Spleen (tissue), 11 donors: ENCODE data around the gene AKR1C3. TPM values are rescaled to one million over a fixed set of nuclear protein-coding genes. Genes with fewer than 3 reads are reported as not detected.

Source experiments
- DNase-seq: peaks from one replicate; pipeline ENCODE4 v3.0.0-alpha.2; 2020
- H3K27ac ChIP-seq, 8 donors: fragments of 200-600 bp; sonication (generic) in 7 of 8; 1 replicate in 4 of 8; 2 replicates in 4 of 8; pipeline versions ENCODE4 v1.5.0 to v1.8.0; 2016 to 2021; ENCODE audit warnings: inconsistent platforms in 4 of 8, mild to moderate bottlenecking in 4 of 8, moderate library complexity in 1 of 8
- H3K27me3 ChIP-seq, 7 donors: fragments of 200-600 bp; sonication (generic) in 6 of 7; replicated peaks in 1 of 7; 1 replicate in 4 of 7; 2 replicates in 3 of 7; pipeline versions ENCODE4 v1.5.0 to v1.8.0; 2016 to 2021; ENCODE audit warnings: inconsistent platforms in 3 of 7, mild to moderate bottlenecking in 1 of 7
- H3K36me3 ChIP-seq, 6 donors: fragments of 200-600 bp; sonication (generic) in 5 of 6; 1 replicate in 4 of 6; 2 replicates in 2 of 6; pipeline versions ENCODE4 v1.5.0 to v1.8.0; 2016 to 2021; ENCODE audit warnings: inconsistent platforms in 2 of 6
- H3K4me1 ChIP-seq, 6 donors: fragments of 200-600 bp; sonication (generic) in 5 of 6; 1 replicate in 3 of 6; 2 replicates in 3 of 6; pipeline versions ENCODE4 v1.5.0 to v1.8.0; 2016 to 2021; ENCODE audit warnings: inconsistent platforms in 3 of 6
- H3K4me3 ChIP-seq, 8 donors: fragments of 200-600 bp; sonication (generic) in 7 of 8; 1 replicate in 4 of 8; 2 replicates in 4 of 8; pipeline versions ENCODE4 v1.5.0 to v1.8.0; 2016 to 2021; ENCODE audit warnings: inconsistent platforms in 4 of 8, mild to moderate bottlenecking in 4 of 8, moderate library complexity in 2 of 8
- H3K9me3 ChIP-seq, 8 donors: fragments of 200-600 bp; sonication (generic) in 7 of 8; 1 replicate in 4 of 8; 2 replicates in 4 of 8; pipeline versions ENCODE4 v1.5.0 to v1.8.0; 2016 to 2021; ENCODE audit warnings: inconsistent platforms in 4 of 8
- CTCF ChIP-seq, 11 experiments: fragments of 200-600 bp in 7 of 11; fragments of 450-650 bp in 4 of 11; sonication (generic) in 4 of 11; IDR thresholded peaks in 8 of 11; conservative IDR thresholded peaks in 3 of 11; 1 replicate in 7 of 11; 2 replicates in 4 of 11; pipeline versions ENCODE4 v1.4.0 to v1.8.0; 2016 to 2021; ENCODE audit warnings: antibody characterized with exemption in 11 of 11, inconsistent platforms in 4 of 11, mild to moderate bottlenecking in 1 of 11
- POLR2A ChIP-seq, 3 donors: fragments of 450-650 bp; IDR thresholded peaks; one replicate each; pipeline ENCODE4 v1.5.1; 2017; ENCODE audit warnings: antibody characterized with exemption in 3 of 3, mild to moderate bottlenecking in 1 of 3
- POLR2AphosphoS5 ChIP-seq, 3 donors: sonication (generic); formaldehyde crosslinking; IDR thresholded peaks; one replicate each; pipeline ENCODE4 v1.5.1; 2017; ENCODE audit warnings: antibody characterized with exemption in 3 of 3
- WGBS, 5 donors: extraction: QIAGEN DNeasy Blood & Tissue Kit in 3 of 5; methylation state at CpG; one replicate each; pipeline versions ENCODE4 v1.1.5 to v1.1.7; 2013 to 2018; 5-methylcytosine and 5-hydroxymethylcytosine counted together
- intact Hi-C: fragments of 100-400 bp; cut with DNase I; formaldehyde crosslinking; loops from one replicate; pipeline ENCODE4 v1.15.0; 2023; ENCODE audit warnings: low total_unique reads
- polyA plus RNA-seq, 3 donors: library from polyadenylated mRNA; stranded (reverse); fragments of 200-250 nt; gene quantifications; one replicate each; pipeline ENCODE4 v1.2.1, GENCODE V29; 2013
- total RNA-seq, 7 donors: library from RNA; depleted of rRNA in 3 of 7; stranded (reverse); fragments of >200 nt in 3 of 7; fragmentation: NEBNext Ultra II Directional in 4 of 7; extraction: Animal tissue kit (Norgen Biotek cat#: 25700) in 4 of 7; gene quantifications; one replicate each; pipeline versions ENCODE4 v1.1.0 to v1.2.1, GENCODE V29; 2016 to 2021
- donor health status: healthy with polysubstance abuse.
- donor health status: DM: no; HTN: no; CAD: no; lungs with moderate emphysema.
- donor health status: DM: no; HTN: no; CAD: no.
- donor health status: Bipolar disorder and iron deficiency.
- donor health status: healthy.
- donor health status: DM: no; HTN: no; CAD: no.
- donor health status: DM: yes; HTN: yes; CAD: no.

The AKR1C3 gene
- total and polyA plus RNA-seq, 10 donors, result 0.85 to 5.7 (median 2.8) TPM

- Histone ChIP-seq H3K4me3 (no peak overlapping the region), H3K9me3 (peaks cover 0 to 23% (median 15%) of the 10 kb centered on the region in 8 donors), H3K27me3 (no peaks in the 10 kb centered on the region), H3K27ac (no peak overlapping the region), H3K4me1 (no peaks in the 10 kb centered on the region), H3K36me3 (no peaks in the 10 kb centered on the region)
- TF ChIP-seq POLR2AphosphoS5 (IDR thresholded peaks at IDR 0.05), result no peak
- no peak for TF ChIP-seq CTCF (IDR thresholded peaks at IDR 0.05 in 8 of 11, conservative IDR thresholded peaks at IDR 0.05 in 3 of 11)
- no peak for TF ChIP-seq POLR2A (IDR thresholded peaks at IDR 0.05)
- no peak for DNase-seq
- 79 to 95% (median 89%) methylated on average over 1 of the region's 1 CpG for WGBS, 5 donors
- intact Hi-C loops, result no loop called here
These were observed 25.8 kb upstream of the AKR1C3 start for GRCh38 chr10:5068274-5068984.

- peaks cover 0 to 23% (median 15%) of the 10 kb centered on the region in 8 donors for H3K9me3 ChIP-seq
- H3K4me3 ChIP-seq, result no peak overlapping the region
- no peaks in the 10 kb centered on the region for H3K4me1 ChIP-seq
- no peaks in the 10 kb centered on the region for H3K36me3 ChIP-seq
- peak overlapping the region in 5 of 8 donors; percentile 19 to 60 (median 45) for H3K27ac ChIP-seq
- no peaks in the 10 kb centered on the region for H3K27me3 ChIP-seq
- TF ChIP-seq POLR2A (IDR thresholded peaks at IDR 0.05), result no peak
- TF ChIP-seq POLR2AphosphoS5 (IDR thresholded peaks at IDR 0.05), result no peak
- TF ChIP-seq CTCF (IDR thresholded peaks at IDR 0.05 in 8 of 11, conservative IDR thresholded peaks at IDR 0.05 in 3 of 11), result no peak
- DNase-seq, result no peak
- intact Hi-C loops, result no loop called here
These were observed 23.4 kb upstream of the AKR1C3 start for GRCh38 chr10:5070648-5071410.

- intact Hi-C loops, result no loop called here
- Histone ChIP-seq H3K4me1 (no peaks in the 10 kb centered on the region), H3K27ac (peak overlapping the region in 5 of 8 donors; percentile 19 to 60 (median 45)), H3K36me3 (no peaks in the 10 kb centered on the region), H3K9me3 (peaks cover 0 to 23% (median 15%) of the 10 kb centered on the region in 8 donors), H3K4me3 (no peak overlapping the region), H3K27me3 (no peaks in the 10 kb centered on the region)
- WGBS, 5 donors, result 62 to 78% (median 66%) methylated on average over 8 of the region's 8 CpGs
- DNase-seq, result no peak
- TF ChIP-seq POLR2AphosphoS5 (IDR thresholded peaks at IDR 0.05) (no peak), CTCF (IDR thresholded peaks at IDR 0.05 in 8 of 11, conservative IDR thresholded peaks at IDR 0.05 in 3 of 11) (no peak), POLR2A (IDR thresholded peaks at IDR 0.05) (no peak)
These were observed 22.6 kb upstream of the AKR1C3 start for GRCh38 chr10:5071411-5072198.
